Stomach (tissue), 9 donors: ENCODE measurements around the gene OBSL1. TPM values are rescaled to one million over a fixed set of nuclear protein-coding genes. Genes with fewer than 3 reads are reported as not detected.
A peak's percentile ranks its signal among the peaks of the same experiment; 100 is the strongest.

Experiments
- DNase-seq, 2 donors: peaks; one replicate each; pipeline versions ENCODE4 v3.0.0 to v3.0.0-alpha.2; 2013 to 2019
- H3K27ac ChIP-seq, 5 donors: fragments of 200-600 bp in 4 of 5; sonication (generic) in 4 of 5; one replicate each; pipeline ENCODE4 v1.5.1; 2013 to 2019; ENCODE audit warnings: mild to moderate bottlenecking in 1 of 5, moderate library complexity in 1 of 5
- H3K27me3 ChIP-seq, 3 donors: fragments of 200-600 bp; sonication (generic); one replicate each; pipeline ENCODE4 v1.5.1; 2017 to 2019; ENCODE audit warnings: mixed run types in 1 of 3
- H3K36me3 ChIP-seq, 4 donors: fragments of 200-600 bp; sonication (generic); 1 replicate in 3 of 4; 2 replicates in 1 of 4; pipeline ENCODE4 v1.5.1; 2016 to 2019
- H3K4me1 ChIP-seq, 4 donors: fragments of 200-600 bp; sonication (generic); one replicate each; pipeline ENCODE4 v1.5.1; 2016 to 2019
- H3K4me3 ChIP-seq, 4 donors: fragments of 200-600 bp; sonication (generic) in 3 of 4; one replicate each; pipeline ENCODE4 v1.5.1; 2016 to 2019; ENCODE audit warnings: mild to moderate bottlenecking in 1 of 4
- H3K9me3 ChIP-seq, 4 donors: fragments of 200-600 bp; sonication (generic); one replicate each; pipeline ENCODE4 v1.5.1; 2016 to 2019
- CTCF ChIP-seq, 7 experiments: fragments of 450-650 bp in 4 of 7; fragments of 200-600 bp in 3 of 7; sonication (generic) in 3 of 7; IDR thresholded peaks; one replicate each; pipeline ENCODE4 v1.5.1; 2016 to 2019; ENCODE audit warnings: antibody characterized with exemption in 7 of 7, control low read depth in 2 of 7, mild to moderate bottlenecking in 1 of 7
- EP300 ChIP-seq: sonication (generic); formaldehyde crosslinking; IDR thresholded peaks from one replicate; pipeline ENCODE4 v1.6.1; 2017; ENCODE audit warnings: antibody characterized with exemption
- POLR2A ChIP-seq, 4 donors: fragments of 450-650 bp; IDR thresholded peaks; one replicate each; pipeline ENCODE4 v1.6.1; 2016; ENCODE audit warnings: antibody characterized with exemption in 4 of 4, control low read depth in 2 of 4, mild to moderate bottlenecking in 1 of 4, moderate library complexity in 1 of 4
- POLR2AphosphoS5 ChIP-seq, 3 donors: sonication (generic); formaldehyde crosslinking; IDR thresholded peaks; one replicate each; pipeline ENCODE4 v1.6.1; 2016; ENCODE audit warnings: antibody characterized with exemption in 3 of 3
- WGBS, 5 donors: extraction: QIAGEN DNeasy Blood & Tissue Kit in 3 of 5; methylation state at CpG; one replicate each; pipeline versions ENCODE4 v1.1.5 to v1.1.7; 2013 to 2018; 5-methylcytosine and 5-hydroxymethylcytosine counted together
- intact Hi-C: fragments of 100-400 bp; cut with DNase I; formaldehyde crosslinking; loops from one replicate; pipeline ENCODE4 v1.15.1; 2023; ENCODE audit warnings: low total_unique reads
- polyA plus RNA-seq, 3 donors: library from polyadenylated mRNA; stranded (reverse); fragments of 200-250 nt; gene quantifications; one replicate each; pipeline ENCODE4 v1.2.3, GENCODE V29; 2013
- total RNA-seq, 5 donors: library from RNA; depleted of rRNA; stranded (reverse); fragments of >200 nt; gene quantifications; one replicate each; pipeline versions ENCODE4 v1.1.0 to v1.2.3, GENCODE V29; 2014 to 2016
- donor health status: healthy with polysubstance abuse.
- donor health status: Bipolar disorder and iron deficiency.
- donor health status: healthy.

OBSL1 gene
- total and polyA plus RNA-seq, 8 donors, result 19.8 to 62.1 (median 41.5) TPM

- TF ChIP-seq EP300, result no peak
- TF ChIP-seq POLR2A (IDR thresholded peaks at IDR 0.05), result peak in 1 of 4 donors; percentile 32
- peak; percentile 41 to 85 (median 78) for TF ChIP-seq POLR2AphosphoS5 (IDR thresholded peaks at IDR 0.05)
- H3K4me3 ChIP-seq, result peak within 1 kb of the TSS; percentile 74 to 88 (median 82)
- H3K4me1 ChIP-seq, result peaks cover 26 to 41% (median 36%) of the 10 kb centered on the region in 4 donors
- peak within 1 kb of the TSS; percentile 94 to 97 (median 96) for H3K27ac ChIP-seq
- peaks cover 19 to 28% (median 25%) of the 10 kb centered on the region in 4 donors for H3K36me3 ChIP-seq
- DNase-seq, result peak; percentile 99
- no peaks in the 10 kb centered on the region for H3K9me3 ChIP-seq
- H3K27me3 ChIP-seq, result peaks cover 0 to 26% (median 0%) of the 10 kb centered on the region in 3 donors
- intact Hi-C loops, result loop anchor here (5.0 kb wide), 1 partner anchor 99 kb away; no protein-coding TSS in a partner anchor
- 0 to 5% (median 1%) methylated on average over 16 to 75 of the region's 75 CpGs for WGBS, 5 donors
Observed at GRCh38 chr2:219543596-219544358, 27.6 kb downstream of the OBSL1 start, which contains the start of the genes CHPF and TMEM198. CHPF (minus strand) TSS chr2:219543809; CDS start chr2:219543538, 271 bp downstream. TMEM198 (plus strand) TSS chr2:219544028; CDS start chr2:219544728, 700 bp downstream.

GRCh38 chr2:219542931-219543595 lies 28.3 kb downstream of the OBSL1 start:
- peak overlapping the region; percentile 74 to 88 (median 82) for H3K4me3 ChIP-seq
- DNase-seq, result no peak
- peak overlapping the region; percentile 94 to 97 (median 96) for H3K27ac ChIP-seq
- peaks cover 26 to 48% (median 42%) of the 10 kb centered on the region in 4 donors for H3K4me1 ChIP-seq
- WGBS, 5 donors, result 0 to 1% (median 0%) methylated on average over 30 to 66 of the region's 66 CpGs
- H3K36me3 ChIP-seq, result peaks cover 19 to 34% (median 30%) of the 10 kb centered on the region in 4 donors
- peaks cover 0 to 26% (median 0%) of the 10 kb centered on the region in 3 donors for H3K27me3 ChIP-seq
- no peaks in the 10 kb centered on the region for H3K9me3 ChIP-seq
- intact Hi-C loops, result loop anchor here (5.0 kb wide), 1 partner anchor 99 kb away; no protein-coding TSS in a partner anchor
- no peak for TF ChIP-seq POLR2AphosphoS5 (IDR thresholded peaks at IDR 0.05)
- TF ChIP-seq EP300, result no peak
- TF ChIP-seq CTCF (IDR thresholded peaks at IDR 0.05), result no peak
- no peak for TF ChIP-seq POLR2A (IDR thresholded peaks at IDR 0.05)

GRCh38 chr2:219541611-219542180 lies 29.6 kb downstream of the OBSL1 start:
- TF ChIP-seq EP300 (no peak), CTCF (IDR thresholded peaks at IDR 0.05) (peak in 6 of 7 experiments; percentile 53 to 97 (median 90)), POLR2AphosphoS5 (IDR thresholded peaks at IDR 0.05) (peak in 2 of 3 donors; percentile 34 to 78), POLR2A (IDR thresholded peaks at IDR 0.05) (no peak)
- Histone ChIP-seq H3K27ac (peak overlapping the region; percentile 44 to 97 (median 95)), H3K36me3 (peaks cover 19 to 34% (median 30%) of the 10 kb centered on the region in 4 donors), H3K4me3 (peak overlapping the region; percentile 74 to 88 (median 82)), H3K4me1 (peaks cover 26 to 57% (median 46%) of the 10 kb centered on the region in 4 donors), H3K9me3 (no peaks in the 10 kb centered on the region), H3K27me3 (peaks cover 0 to 22% (median 0%) of the 10 kb centered on the region in 3 donors)
- WGBS, 5 donors, result 0 to 16% (median 11%) methylated on average over 4 to 48 of the region's 48 CpGs
- intact Hi-C loops, result loop anchor here (5.0 kb wide), 1 partner anchor 101 kb away; no protein-coding TSS in a partner anchor
- DNase-seq, result peak; percentile 94 to 96

GRCh38 chr2:219540784-219541504 lies 30.4 kb downstream of the OBSL1 start:
- H3K4me1 ChIP-seq, result peaks cover 26 to 57% (median 46%) of the 10 kb centered on the region in 4 donors
- DNase-seq, result no peak
- H3K27me3 ChIP-seq, result peaks cover 0 to 22% (median 0%) of the 10 kb centered on the region in 3 donors
- no peaks in the 10 kb centered on the region for H3K9me3 ChIP-seq
- no peak for TF ChIP-seq CTCF (IDR thresholded peaks at IDR 0.05)
- no peak for TF ChIP-seq POLR2A (IDR thresholded peaks at IDR 0.05)
- TF ChIP-seq POLR2AphosphoS5 (IDR thresholded peaks at IDR 0.05), result no peak
- TF ChIP-seq EP300, result no peak
- intact Hi-C loops, result loop anchor here (5.0 kb wide), 1 partner anchor 101 kb away; no protein-coding TSS in a partner anchor
- H3K27ac ChIP-seq, result peak overlapping the region in 1 of 5 donors; percentile 94
- 88 to 93% (median 91%) methylated on average over 11 to 12 of the region's 12 CpGs for WGBS, 5 donors
- peaks cover 19 to 34% (median 30%) of the 10 kb centered on the region in 4 donors for H3K36me3 ChIP-seq
- no peak overlapping the region for H3K4me3 ChIP-seq
